ENCODE measurements around the gene EPGN.

The EPGN gene

DNA sequence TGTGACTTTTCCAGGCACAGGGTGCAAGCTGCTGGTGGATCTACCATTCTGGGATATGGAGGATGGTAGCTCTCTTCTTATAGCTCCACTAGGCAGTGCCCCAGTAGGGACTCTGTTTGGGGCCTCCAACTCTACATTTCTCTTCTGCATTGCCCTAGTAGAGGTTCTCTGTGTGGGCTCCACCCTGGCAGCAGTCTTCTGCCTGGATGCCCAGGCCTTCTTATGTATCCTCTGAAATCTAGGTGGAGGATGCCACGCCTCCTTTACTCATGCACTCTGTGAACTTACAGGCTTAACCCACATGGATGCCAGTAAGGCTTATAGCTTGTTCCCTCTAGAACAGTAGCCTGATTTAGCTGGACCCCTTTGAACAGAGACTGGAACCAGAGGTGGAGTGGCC, 35.8 kb downstream of the EPGN start:
- DNase-seq, result no peak

DNA sequence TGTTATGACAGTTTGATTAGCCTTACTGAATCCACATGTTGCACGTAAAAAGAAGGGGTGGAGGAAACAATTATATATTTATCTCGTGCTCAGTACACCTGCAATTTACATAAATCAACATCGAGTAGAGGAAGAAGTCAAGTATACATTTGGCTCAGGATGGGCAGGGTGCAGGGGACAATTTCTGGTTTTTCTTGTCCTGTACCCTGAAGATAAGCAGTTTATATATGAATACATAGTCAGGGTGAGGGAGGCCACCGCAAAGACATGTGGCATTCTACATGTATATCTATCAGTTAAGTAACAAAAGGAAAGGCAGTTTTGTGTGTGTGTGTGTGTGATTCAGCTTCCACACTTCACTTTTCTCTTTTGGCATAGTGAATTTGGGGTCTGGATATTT, 45.6 kb downstream of the EPGN start:
- DNase-seq, result no peak

DNA sequence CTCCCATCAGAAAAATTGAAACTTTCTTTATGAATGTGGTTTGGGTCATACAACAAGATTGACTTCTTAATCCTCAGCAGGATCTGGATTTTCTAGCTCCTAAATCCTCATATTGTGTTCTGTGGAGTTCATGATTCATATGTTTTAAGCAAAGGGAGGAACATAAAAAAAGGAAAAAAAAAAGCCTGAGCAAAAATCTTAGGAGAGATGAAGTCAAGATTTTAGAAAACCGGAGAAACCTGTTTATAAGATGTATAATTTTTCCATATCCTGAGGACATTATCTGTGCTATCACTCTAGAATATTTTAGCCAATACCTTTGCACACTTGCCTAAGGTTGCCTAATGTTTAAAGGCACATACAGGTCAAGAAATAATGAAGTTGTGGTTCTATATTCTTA, 49.7 kb downstream of the EPGN start:
- no peak for DNase-seq

DNA sequence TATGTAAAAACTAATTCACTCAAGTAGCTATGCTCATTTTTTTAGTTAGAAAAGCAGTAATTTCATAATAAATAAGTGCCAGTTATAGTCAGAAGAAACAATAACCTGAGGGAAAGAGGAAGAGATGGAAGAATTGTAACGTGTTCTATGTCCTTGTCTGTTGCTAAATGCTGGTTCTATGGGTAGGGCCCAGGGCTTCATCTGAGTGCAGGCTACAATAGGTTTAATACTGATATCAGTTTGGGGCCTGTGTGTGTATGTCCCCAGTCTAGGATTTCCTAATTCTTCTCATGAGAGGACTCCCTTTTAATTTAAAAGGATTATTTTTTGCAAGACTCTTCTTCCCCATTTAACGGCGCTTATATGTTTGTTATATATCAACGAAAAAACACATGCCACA, 53.4 kb downstream of the EPGN start:
- DNase-seq, result no peak

DNA sequence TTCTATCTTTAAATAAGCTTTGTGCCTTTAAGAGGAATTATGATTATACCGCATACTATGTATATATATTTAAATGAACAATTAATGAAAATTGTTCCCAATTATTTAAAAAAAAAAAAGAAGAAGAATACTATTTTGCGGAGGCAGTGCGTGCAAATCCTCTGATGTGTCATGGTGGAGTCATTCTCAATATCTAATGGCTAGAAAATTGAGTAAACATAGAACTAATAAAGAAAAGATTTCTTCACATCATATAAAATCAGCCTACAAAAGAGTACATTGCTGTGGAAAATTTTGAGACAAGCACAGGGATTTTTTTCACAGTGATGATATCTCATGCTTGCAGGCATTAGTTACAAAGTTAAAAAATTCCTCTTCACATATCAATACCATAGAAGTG, 54.1 kb downstream of the EPGN start:
- no peak for DNase-seq

DNA sequence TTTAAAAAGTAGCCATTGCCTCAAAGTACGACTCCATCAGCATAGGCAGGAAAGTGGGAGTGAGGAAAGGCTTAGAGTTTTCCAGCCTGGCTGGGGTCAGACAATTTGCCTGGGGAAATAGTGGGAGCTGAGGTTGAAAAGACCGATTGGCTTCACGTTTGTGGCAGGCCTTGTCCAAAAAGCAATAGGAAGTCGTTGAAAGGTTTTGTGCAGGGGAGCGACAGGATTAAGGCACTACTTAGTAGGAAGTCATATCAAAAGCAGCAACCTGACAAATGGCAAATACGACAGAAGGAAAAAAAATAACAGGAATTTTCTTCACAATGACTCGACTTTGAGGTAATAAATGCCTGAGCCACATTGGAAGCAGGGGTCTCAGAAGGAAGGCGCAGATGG, 56.0 kb downstream of the EPGN start:
- no peak for DNase-seq

DNA sequence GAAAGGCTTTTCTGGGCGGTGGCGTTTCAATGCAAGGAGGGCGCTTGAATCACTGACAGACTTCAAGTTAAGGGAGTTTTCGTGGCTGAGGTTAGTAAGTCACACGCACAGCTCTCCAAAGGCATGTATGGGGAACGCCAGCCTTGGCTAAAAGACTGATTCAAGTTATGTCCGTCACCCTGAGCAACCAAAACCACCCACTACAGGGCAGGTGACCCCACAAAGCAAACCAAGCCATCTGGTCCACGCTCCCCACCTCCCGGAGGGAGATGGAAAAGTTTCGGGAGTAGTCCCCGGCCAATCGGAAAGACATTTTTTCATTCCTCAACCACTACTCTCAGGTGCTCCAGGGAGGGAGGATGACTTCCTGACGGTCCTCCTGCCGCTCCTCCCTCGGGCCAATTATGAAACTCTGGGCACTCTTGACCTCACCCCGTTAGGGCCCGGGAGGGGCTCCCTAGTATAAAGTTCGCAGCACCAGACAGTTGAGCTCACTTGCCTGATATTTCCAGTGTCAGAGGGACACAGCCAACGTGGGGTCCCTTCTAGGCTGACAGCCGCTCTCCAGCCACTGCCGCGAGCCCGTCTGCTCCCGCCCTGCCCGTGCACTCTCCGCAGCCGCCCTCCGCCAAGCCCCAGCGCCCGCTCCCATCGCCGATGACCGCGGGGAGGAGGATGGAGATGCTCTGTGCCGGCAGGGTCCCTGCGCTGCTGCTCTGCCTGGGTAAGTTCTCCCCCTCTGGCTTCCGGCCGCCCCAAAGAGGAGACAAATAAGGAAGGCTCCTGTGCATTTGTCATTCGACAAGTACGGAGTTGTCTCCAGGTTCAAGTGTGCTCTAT, 56.6 kb downstream of the EPGN start, which contains the start of gene EREG:
Gene EREG, plus strand, starts transcription at position 494 of the 840 bp plus-strand sequence. Its CDS starts 164 bp downstream, at position 658.
- peak; percentile 41 for DNase-seq

DNA sequence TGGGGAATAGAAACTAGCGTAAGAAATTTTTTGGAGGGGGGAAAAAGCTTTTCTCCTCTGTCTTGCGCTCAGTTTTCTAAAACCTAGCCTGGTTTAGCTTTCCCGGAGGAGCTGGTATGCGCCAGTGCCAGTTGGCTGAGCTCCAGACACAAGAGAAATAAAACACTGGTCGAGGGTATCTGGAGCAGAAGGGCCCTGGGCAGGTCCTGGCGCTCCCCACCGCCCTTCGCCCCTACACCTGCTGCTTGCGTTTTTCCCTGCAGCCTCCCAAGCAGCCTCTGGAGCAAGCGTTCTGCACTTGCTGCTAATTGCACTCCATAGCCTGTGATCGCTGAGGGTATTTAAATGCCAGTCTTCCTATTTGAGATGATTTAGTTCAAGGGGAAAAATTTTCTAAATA, 57.5 kb downstream of the EPGN start:
- DNase-seq, result peak; percentile 21

Data from femur (tissue), 1 donor.